GM12874 (cell line): ENCODE results near the gene DDX52.

Experiments used
- TF ChIP-seq, protein P1 (sequence below): IDR thresholded peaks from 2 replicates; pipeline ENCODE4 v1.5.1; 2011; ENCODE audit warnings: low read depth, mild to moderate bottlenecking, control low read depth, low read length, moderate library complexity; ENCODE audit not compliant: insufficient read depth

Gene DDX52

DNA sequence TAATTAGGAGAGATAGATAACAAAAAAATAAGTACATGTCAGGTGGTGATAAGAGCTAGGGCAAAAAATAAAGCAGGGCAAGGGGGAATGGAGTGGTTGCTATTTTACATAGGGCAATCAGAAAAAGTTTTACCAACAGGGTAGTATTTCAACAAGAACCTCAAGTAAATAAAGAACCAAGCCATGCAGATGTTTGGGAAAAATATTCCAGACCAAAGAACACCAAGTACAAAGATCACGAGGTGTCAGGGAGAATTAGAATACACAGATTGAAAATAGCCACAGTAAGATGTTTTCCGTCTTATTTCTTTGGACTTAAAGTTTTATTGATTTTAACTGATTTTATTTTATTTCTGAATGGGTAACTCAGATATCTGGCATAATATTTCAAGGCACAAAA lies 45.1 kb downstream of the DDX52 start:
- TF ChIP-seq, protein P1, sequence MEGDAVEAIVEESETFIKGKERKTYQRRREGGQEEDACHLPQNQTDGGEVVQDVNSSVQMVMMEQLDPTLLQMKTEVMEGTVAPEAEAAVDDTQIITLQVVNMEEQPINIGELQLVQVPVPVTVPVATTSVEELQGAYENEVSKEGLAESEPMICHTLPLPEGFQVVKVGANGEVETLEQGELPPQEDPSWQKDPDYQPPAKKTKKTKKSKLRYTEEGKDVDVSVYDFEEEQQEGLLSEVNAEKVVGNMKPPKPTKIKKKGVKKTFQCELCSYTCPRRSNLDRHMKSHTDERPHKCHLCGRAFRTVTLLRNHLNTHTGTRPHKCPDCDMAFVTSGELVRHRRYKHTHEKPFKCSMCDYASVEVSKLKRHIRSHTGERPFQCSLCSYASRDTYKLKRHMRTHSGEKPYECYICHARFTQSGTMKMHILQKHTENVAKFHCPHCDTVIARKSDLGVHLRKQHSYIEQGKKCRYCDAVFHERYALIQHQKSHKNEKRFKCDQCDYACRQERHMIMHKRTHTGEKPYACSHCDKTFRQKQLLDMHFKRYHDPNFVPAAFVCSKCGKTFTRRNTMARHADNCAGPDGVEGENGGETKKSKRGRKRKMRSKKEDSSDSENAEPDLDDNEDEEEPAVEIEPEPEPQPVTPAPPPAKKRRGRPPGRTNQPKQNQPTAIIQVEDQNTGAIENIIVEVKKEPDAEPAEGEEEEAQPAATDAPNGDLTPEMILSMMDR = no peak

DNA sequence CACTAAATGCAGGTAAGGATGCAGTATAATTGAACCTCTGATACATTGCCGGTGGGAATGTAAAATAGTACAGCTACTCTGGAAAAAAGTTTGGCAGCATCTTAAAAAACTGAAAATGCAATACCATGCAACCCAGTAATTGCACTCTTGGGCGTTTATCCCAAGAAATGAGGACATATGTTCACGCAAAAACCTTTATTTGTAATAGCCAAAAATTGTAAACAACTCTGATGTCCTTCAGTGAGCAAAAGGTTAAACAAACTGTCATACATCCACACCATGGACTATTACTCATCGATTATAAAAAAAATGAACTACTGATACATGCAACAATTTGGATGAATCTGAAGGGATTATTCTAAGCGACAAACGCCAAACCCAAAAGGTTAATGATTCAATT lies 51.0 kb downstream of the DDX52 start:
- TF ChIP-seq, protein P1 = no peak

DNA sequence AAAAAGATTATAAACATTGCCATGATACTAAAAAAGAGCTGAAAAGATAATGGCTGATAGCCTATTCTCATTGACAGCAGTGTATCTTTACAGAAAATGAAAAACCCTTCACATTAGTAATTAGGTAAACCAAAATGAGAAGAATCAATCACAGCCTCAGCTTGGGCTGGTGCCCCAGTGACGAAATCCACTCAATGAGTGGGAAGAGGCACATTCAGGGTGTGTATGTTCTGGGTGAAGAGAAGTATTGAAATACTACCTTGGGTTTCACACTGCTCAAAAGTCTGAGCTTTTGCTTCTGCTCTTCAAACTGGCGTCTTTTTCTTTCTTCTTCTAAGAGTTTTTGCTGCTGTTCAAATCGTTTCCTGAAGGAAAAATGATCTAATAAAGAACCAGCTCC lies 58.2 kb downstream of the DDX52 start:
- TF ChIP-seq, protein P1 = no peak

DNA sequence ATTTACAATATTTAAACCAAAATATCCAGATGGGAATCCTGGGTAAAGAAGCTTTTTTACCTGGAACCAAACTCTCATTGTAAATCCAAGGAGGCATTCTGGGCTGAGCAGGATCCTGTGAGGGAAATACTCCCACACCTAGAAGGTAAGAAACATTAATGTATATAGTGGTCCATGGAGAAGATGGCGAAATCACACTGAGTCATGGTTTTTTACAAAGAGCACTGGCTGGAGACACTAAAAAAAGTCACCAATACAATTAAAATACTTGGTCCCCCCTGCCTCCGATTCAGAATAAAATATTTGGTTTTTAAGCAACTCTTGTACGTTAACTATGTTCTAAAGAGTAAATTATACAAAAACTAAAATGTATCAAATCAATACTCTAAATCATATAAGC lies 67.0 kb downstream of the DDX52 start:
- TF ChIP-seq, protein P1 = no peak

DNA sequence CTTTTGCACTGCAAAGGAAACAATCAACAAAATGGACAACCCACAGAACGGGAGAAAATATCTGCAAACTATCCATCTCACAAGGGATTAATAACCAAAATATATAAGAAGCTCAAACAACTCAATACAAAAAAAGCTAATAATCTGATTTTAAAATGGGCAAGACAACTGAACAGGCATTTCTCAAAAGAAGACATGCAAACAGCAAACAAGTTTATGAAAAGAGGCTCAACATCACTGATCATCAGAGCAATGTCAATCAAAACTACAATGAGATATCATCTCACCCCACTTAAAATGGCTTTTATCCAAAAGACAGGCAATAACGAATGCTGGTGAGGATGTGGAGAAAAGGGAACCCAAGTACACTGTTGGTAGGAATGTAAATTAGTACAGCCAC lies 68.8 kb downstream of the DDX52 start:
- TF ChIP-seq, protein P1 = no peak

DNA sequence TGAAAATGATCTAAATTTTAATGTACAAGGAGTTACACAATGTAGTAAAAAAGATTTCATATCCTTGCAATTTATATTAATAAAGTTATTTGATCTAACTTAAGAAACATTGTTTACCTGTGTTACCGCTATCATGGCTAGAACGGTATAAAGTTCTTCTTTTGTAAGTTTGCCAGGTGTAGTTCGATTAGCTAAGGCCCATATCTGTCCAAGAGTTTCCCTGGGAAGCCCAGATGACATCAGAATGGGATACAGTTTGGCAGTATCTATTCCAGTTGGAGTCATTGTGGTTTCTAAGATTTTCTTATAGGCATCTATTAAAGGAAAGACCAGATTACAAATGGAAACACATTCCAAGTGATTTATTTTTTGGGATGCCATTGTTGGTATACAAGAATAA lies 71.6 kb downstream of the DDX52 start:
- TF ChIP-seq, protein P1 = no peak

DNA sequence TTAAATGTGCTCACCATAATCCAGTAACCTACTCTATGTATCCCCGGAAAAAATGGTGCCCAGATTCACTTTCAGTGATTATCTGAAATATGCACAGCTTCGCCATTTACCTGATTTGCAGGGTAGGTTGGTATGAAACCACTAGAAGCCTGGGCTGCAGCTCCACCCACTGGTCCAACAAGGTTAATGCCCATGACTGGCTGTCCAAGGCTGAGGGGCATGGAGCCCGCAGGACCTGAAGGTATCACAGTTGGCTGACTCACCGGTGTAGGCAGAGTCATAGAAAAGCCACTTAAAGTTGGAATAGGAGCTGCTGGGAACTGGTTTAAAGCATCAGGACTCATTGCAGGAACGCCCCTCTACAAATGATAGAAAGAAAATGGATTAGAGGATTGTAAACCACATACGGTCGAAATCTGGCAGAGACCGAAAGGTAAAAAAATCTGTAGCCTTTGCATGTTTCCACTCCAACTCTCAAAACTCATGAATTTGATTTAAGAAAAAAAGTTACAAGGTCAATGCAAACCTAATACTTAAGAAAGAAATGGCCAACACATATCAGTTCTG lies 72.6 kb downstream of the DDX52 start:
- TF ChIP-seq, protein P1 = peak; percentile 46; the same call in 1 of the 2 replicates
